Measurements from ENCODE around the gene LMX1B.

The LMX1B gene

GRCh38 chr9:126677188-126678084, 63.7 kb downstream of the LMX1B start:
- DNase-seq (ENCODE audit: low read depth): no peak
- H3K4me3 ChIP-seq (ENCODE audit: low read length): no peak overlapping the region
- TF ChIP-seq, protein P1, sequence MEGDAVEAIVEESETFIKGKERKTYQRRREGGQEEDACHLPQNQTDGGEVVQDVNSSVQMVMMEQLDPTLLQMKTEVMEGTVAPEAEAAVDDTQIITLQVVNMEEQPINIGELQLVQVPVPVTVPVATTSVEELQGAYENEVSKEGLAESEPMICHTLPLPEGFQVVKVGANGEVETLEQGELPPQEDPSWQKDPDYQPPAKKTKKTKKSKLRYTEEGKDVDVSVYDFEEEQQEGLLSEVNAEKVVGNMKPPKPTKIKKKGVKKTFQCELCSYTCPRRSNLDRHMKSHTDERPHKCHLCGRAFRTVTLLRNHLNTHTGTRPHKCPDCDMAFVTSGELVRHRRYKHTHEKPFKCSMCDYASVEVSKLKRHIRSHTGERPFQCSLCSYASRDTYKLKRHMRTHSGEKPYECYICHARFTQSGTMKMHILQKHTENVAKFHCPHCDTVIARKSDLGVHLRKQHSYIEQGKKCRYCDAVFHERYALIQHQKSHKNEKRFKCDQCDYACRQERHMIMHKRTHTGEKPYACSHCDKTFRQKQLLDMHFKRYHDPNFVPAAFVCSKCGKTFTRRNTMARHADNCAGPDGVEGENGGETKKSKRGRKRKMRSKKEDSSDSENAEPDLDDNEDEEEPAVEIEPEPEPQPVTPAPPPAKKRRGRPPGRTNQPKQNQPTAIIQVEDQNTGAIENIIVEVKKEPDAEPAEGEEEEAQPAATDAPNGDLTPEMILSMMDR (conservative IDR thresholded peaks at IDR 0.05; ENCODE audit: low read depth, low read length): no peak

- TF ChIP-seq, protein P1 (conservative IDR thresholded peaks at IDR 0.05; ENCODE audit: low read depth, low read length): no peak
- no peak overlapping the region for H3K4me3 ChIP-seq (ENCODE audit: low read length)
- no peak for DNase-seq (ENCODE audit: low read depth)
Observed at GRCh38 chr9:126678989-126679388, 65.3 kb downstream of the LMX1B start.

DNA sequence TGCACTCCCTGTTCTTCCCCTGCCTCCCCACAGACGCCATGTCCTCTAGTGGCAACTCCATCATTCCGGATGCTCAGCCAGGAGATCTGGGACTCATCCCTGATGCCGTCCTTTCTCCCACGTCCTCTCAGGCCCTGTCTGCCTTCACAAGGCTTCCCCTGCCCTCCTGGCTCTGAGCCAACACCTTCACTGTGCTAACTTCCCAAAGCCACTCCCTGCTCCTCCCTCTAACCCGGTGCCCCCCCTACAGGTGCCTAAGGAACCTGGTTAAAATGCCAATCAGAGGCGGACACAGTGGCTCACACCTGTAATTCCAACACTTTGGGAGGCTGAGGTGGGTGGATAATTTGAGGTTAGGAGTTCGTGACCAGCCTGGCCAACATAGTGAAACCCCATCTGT, 67.6 kb downstream of the LMX1B start:
- no peak for DNase-seq (ENCODE audit: low read depth)
- TF ChIP-seq, protein P1 (conservative IDR thresholded peaks at IDR 0.05; ENCODE audit: low read depth, low read length): no peak
- H3K4me3 ChIP-seq (ENCODE audit: low read length): no peak overlapping the region

- TF ChIP-seq, protein P1 (conservative IDR thresholded peaks at IDR 0.05; ENCODE audit: low read depth, low read length): no peak
- no peak overlapping the region for H3K4me3 ChIP-seq (ENCODE audit: low read length)
- no peak for DNase-seq (ENCODE audit: low read depth)
Observed at GRCh38 chr9:126682113-126682810, 68.5 kb downstream of the LMX1B start.

- no peak overlapping the region for H3K4me3 ChIP-seq (ENCODE audit: low read length)
- TF ChIP-seq, protein P1 (conservative IDR thresholded peaks at IDR 0.05; ENCODE audit: low read depth, low read length): no peak
- DNase-seq (ENCODE audit: low read depth): no peak
Observed at GRCh38 chr9:126682928-126683697, 69.4 kb downstream of the LMX1B start.

DNA sequence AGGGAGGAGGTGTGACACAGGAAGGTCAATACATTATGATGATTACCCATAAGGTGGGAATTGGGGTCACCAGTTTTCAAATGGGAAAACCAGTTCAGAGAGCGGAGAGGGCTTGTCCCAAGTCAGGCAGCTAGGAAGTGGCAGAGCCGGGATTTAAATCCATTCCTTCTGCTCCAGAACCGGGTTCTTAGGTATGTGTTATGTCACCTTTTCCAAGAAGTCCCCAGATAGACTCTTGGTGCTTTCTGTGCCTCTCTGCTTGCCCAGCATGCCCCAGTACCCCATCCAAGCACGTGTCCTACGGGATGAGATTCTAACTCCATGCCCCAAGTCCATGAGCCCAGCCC, 69.9 kb downstream of the LMX1B start:
- H3K4me3 ChIP-seq (ENCODE audit: low read length): no peak overlapping the region
- no peak for DNase-seq (ENCODE audit: low read depth)
- TF ChIP-seq, protein P1 (conservative IDR thresholded peaks at IDR 0.05; ENCODE audit: low read depth, low read length): no peak

All from retinal pigment epithelial cell (primary cell).